ENCODE data around the gene FKBP10. TPM values are rescaled to one million over a fixed set of nuclear protein-coding genes. Genes with fewer than 3 reads are reported as not detected.

The FKBP10 gene
- total RNA-seq, 2 experiments from 2014 or later = not detected

DNA sequence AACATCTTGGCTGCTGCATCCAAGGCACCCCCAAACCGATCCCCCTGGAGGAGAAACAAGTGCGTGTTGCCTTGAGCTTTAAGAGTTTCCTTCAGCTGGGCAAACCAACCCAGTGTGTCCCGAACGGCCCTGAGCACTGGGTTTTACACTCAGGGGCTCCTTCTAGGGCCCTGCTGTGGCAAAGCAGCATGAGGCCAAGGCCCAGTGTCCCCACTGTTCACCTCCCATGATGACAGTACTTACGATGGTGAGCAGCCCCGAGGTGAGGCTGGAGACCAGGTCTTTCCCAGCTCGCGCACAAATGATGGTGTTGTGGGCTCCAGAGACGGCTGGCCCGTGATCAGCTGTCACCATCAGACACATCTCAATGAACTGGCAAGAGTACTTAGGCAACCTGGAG, 59.0 kb downstream of the FKBP10 start:
- DNase-seq = no peak
- Mint-ChIP-seq H3K36me3 (ENCODE audit: low read depth) (peaks cover 76% of the 10 kb centered on the region), H3K4me3 (no peak overlapping the region), H3K9me3 (no peaks in the 10 kb centered on the region), H3K27me3 (no peaks in the 10 kb centered on the region), H3K4me1 (ENCODE audit: low read depth) (no peaks in the 10 kb centered on the region), H3K27ac (no peak overlapping the region)
- ChIA-PET POLR2A (no interaction called here), CTCF (interaction anchor here (1.4 kb wide), 1 partner anchor 60 kb away, joined by 3 read pairs; the partner anchor contains the start of gene P3H4)
- H3K27me3 ChIP-seq (ENCODE audit: control insufficient read depth in 1 of 2, insufficient read depth in 2 of 2, low read length in 2 of 2) = no peaks in the 10 kb centered on the region
- no peak overlapping the region for H3K4me3 ChIP-seq (ENCODE audit: low read length)
- intact Hi-C loops (cut with DNase I, micrococcal nuclease) = no loop called here
- H3K36me3 ChIP-seq (ENCODE audit: insufficient read depth, low read length) = peaks cover 58% of the 10 kb centered on the region
- TF ChIP-seq, protein P1, sequence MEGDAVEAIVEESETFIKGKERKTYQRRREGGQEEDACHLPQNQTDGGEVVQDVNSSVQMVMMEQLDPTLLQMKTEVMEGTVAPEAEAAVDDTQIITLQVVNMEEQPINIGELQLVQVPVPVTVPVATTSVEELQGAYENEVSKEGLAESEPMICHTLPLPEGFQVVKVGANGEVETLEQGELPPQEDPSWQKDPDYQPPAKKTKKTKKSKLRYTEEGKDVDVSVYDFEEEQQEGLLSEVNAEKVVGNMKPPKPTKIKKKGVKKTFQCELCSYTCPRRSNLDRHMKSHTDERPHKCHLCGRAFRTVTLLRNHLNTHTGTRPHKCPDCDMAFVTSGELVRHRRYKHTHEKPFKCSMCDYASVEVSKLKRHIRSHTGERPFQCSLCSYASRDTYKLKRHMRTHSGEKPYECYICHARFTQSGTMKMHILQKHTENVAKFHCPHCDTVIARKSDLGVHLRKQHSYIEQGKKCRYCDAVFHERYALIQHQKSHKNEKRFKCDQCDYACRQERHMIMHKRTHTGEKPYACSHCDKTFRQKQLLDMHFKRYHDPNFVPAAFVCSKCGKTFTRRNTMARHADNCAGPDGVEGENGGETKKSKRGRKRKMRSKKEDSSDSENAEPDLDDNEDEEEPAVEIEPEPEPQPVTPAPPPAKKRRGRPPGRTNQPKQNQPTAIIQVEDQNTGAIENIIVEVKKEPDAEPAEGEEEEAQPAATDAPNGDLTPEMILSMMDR (IDR thresholded peaks at IDR 0.05) = no peak
- H3K4me1 ChIP-seq (ENCODE audit: insufficient read depth, low read length) = no peaks in the 10 kb centered on the region
- H3K9me3 ChIP-seq (ENCODE audit: control insufficient read depth in 1 of 2, insufficient read depth in 1 of 2, low read length in 2 of 2) = no peaks in the 10 kb centered on the region
- ATAC-seq (ENCODE audit: poor library complexity) = no peak
- H3K27ac ChIP-seq (ENCODE audit: low read depth in 1 of 2, low read length in 2 of 2) = no peak overlapping the region

Other genes starting within 250 kb of the FKBP10 start
- gene KRT9, start 240.9 kb upstream of the FKBP10 start, total RNA-seq = not detected
- gene KRT14, start 226.1 kb upstream of the FKBP10 start, total RNA-seq = not detected
- gene KRT16, start 200.2 kb upstream of the FKBP10 start, total RNA-seq = not detected
- not detected for gene KRT17, start 188.4 kb upstream of the FKBP10 start, total RNA-seq
- gene EIF1, start 124.1 kb upstream of the FKBP10 start, total RNA-seq = 1,000 to 10,000 TPM; 3,351 to 3,391 TPM
- not detected for gene GAST, start 100.7 kb upstream of the FKBP10 start, total RNA-seq
- gene HAP1, start 78.4 kb upstream of the FKBP10 start, total RNA-seq = under 1 TPM in 1 of 2 experiments, not detected in 1; 0.11 TPM
- gene JUP, start 26.3 kb upstream of the FKBP10 start, total RNA-seq = 1 to 10 TPM in 1 of 2 experiments, under 1 TPM in 1; 0.88 to 1.1 TPM
- gene P3H4, start 1.1 kb upstream of the FKBP10 start, total RNA-seq = 1 to 10 TPM; 1.3 to 2.3 TPM
- 10 to 100 TPM; 25.7 to 29.7 TPM for gene NT5C3B, start 23.2 kb downstream of the FKBP10 start, total RNA-seq
- not detected for gene KLHL10, start 24.8 kb downstream of the FKBP10 start, total RNA-seq
- gene KLHL11, start 52.4 kb downstream of the FKBP10 start, total RNA-seq = 10 to 100 TPM; 32.9 to 34.0 TPM
- gene ACLY, start 105.9 kb downstream of the FKBP10 start, total RNA-seq = 10 to 100 TPM; 25.9 to 28.3 TPM
- 1 to 10 TPM; 2.2 to 2.7 TPM for gene ODAD4, start 117.6 kb downstream of the FKBP10 start, total RNA-seq
- gene CNP, start 153.8 kb downstream of the FKBP10 start, total RNA-seq = 10 to 100 TPM; 19.2 to 23.4 TPM
- 100 to 1,000 TPM; 117 to 140 TPM for gene DNAJC7, start 204.4 kb downstream of the FKBP10 start, total RNA-seq
- gene NKIRAS2, start 207.1 kb downstream of the FKBP10 start, total RNA-seq = 10 to 100 TPM; 12.5 to 12.9 TPM
- gene C17orf113, start 237.6 kb downstream of the FKBP10 start, total RNA-seq = under 1 TPM; 0.42 to 0.55 TPM